Activated naive CD8-positive, alpha-beta T cell (primary cell): ENCODE results near the gene SPI1.

Experiments
- H3K27ac Mint-ChIP-seq: one replicate; pipeline ENCODE4 v1.8.0; 2021; ENCODE audit warnings: mixed read lengths
- H3K27me3 Mint-ChIP-seq: one replicate; pipeline ENCODE4 v1.8.0; 2021; ENCODE audit warnings: mixed read lengths
- H3K36me3 Mint-ChIP-seq: one replicate; pipeline ENCODE4 v1.8.0; 2021; ENCODE audit warnings: mixed read lengths
- H3K4me1 Mint-ChIP-seq: one replicate; pipeline ENCODE4 v1.8.0; 2021; ENCODE audit warnings: low read depth, mixed read lengths
- H3K4me3 Mint-ChIP-seq: one replicate; pipeline ENCODE4 v1.8.0; 2021; ENCODE audit warnings: mild to moderate bottlenecking, mixed read lengths
- H3K9me3 Mint-ChIP-seq: one replicate; pipeline ENCODE4 v1.8.0; 2021; ENCODE audit warnings: low read depth, mixed read lengths

SPI1 gene

GRCh38 chr11:47380078-47380477 lies 1.7 kb upstream of the SPI1 start:
- Mint-ChIP-seq H3K27me3 (no peaks in the 10 kb centered on the region), H3K4me3 (no peak overlapping the region), H3K9me3 (no peaks in the 10 kb centered on the region), H3K36me3 (no peaks in the 10 kb centered on the region), H3K27ac (no peak overlapping the region), H3K4me1 (peaks cover 3% of the 10 kb centered on the region)

GRCh38 chr11:47379317-47379716 lies 970 bp upstream of the SPI1 start:
- Mint-ChIP-seq H3K9me3 (no peaks in the 10 kb centered on the region), H3K4me1 (peaks cover 6% of the 10 kb centered on the region), H3K27ac (no peak overlapping the region), H3K27me3 (no peaks in the 10 kb centered on the region), H3K4me3 (no peak overlapping the region), H3K36me3 (no peaks in the 10 kb centered on the region)

- Mint-ChIP-seq H3K4me3 (no peak overlapping the region), H3K27me3 (no peaks in the 10 kb centered on the region), H3K9me3 (no peaks in the 10 kb centered on the region), H3K27ac (no peak overlapping the region), H3K4me1 (peaks cover 6% of the 10 kb centered on the region), H3K36me3 (no peaks in the 10 kb centered on the region)
These were observed 456 bp upstream of the SPI1 start for GRCh38 chr11:47378836-47379170.

- no peak overlapping the region for H3K4me3 Mint-ChIP-seq
- H3K9me3 Mint-ChIP-seq = no peaks in the 10 kb centered on the region
- no peaks in the 10 kb centered on the region for H3K27me3 Mint-ChIP-seq
- peaks cover 6% of the 10 kb centered on the region for H3K4me1 Mint-ChIP-seq
- no peak overlapping the region for H3K27ac Mint-ChIP-seq
- H3K36me3 Mint-ChIP-seq = no peaks in the 10 kb centered on the region
These were observed 757 bp downstream of the SPI1 start for GRCh38 chr11:47377571-47378009.

- Mint-ChIP-seq H3K27ac (no peak overlapping the region), H3K9me3 (no peaks in the 10 kb centered on the region), H3K27me3 (no peaks in the 10 kb centered on the region), H3K4me3 (no peak overlapping the region), H3K36me3 (no peaks in the 10 kb centered on the region), H3K4me1 (peaks cover 5% of the 10 kb centered on the region)
These were observed 1.6 kb downstream of the SPI1 start for GRCh38 chr11:47376525-47377371.

GRCh38 chr11:47376107-47376524 lies 2.2 kb downstream of the SPI1 start:
- Mint-ChIP-seq H3K4me3 (no peak overlapping the region), H3K27me3 (no peaks in the 10 kb centered on the region)

GRCh38 chr11:47375546-47376085 lies 2.7 kb downstream of the SPI1 start:
- no peak overlapping the region for H3K4me3 Mint-ChIP-seq
- no peaks in the 10 kb centered on the region for H3K9me3 Mint-ChIP-seq
- peaks cover 5% of the 10 kb centered on the region for H3K4me1 Mint-ChIP-seq
- H3K27ac Mint-ChIP-seq = no peak overlapping the region
- no peaks in the 10 kb centered on the region for H3K36me3 Mint-ChIP-seq
- no peaks in the 10 kb centered on the region for H3K27me3 Mint-ChIP-seq

More at GRCh38 chr11:47376107-47376524, 2.2 kb downstream of the SPI1 start:
- H3K36me3 Mint-ChIP-seq = no peaks in the 10 kb centered on the region
- H3K4me1 Mint-ChIP-seq = peaks cover 5% of the 10 kb centered on the region
- no peaks in the 10 kb centered on the region for H3K9me3 Mint-ChIP-seq
- H3K27ac Mint-ChIP-seq = no peak overlapping the region

GRCh38 chr11:47375020-47375419 lies 3.3 kb downstream of the SPI1 start:
- Mint-ChIP-seq H3K36me3 (no peaks in the 10 kb centered on the region), H3K27me3 (no peaks in the 10 kb centered on the region), H3K4me1 (peaks cover 5% of the 10 kb centered on the region), H3K9me3 (no peaks in the 10 kb centered on the region), H3K4me3 (no peak overlapping the region), H3K27ac (no peak overlapping the region)

GRCh38 chr11:47374720-47375019 lies 3.7 kb downstream of the SPI1 start:
- H3K9me3 Mint-ChIP-seq = no peaks in the 10 kb centered on the region
- no peak overlapping the region for H3K4me3 Mint-ChIP-seq
- peaks cover 8% of the 10 kb centered on the region for H3K4me1 Mint-ChIP-seq
- H3K36me3 Mint-ChIP-seq = no peaks in the 10 kb centered on the region
- no peaks in the 10 kb centered on the region for H3K27me3 Mint-ChIP-seq
- peak overlapping the region; percentile 64 for H3K27ac Mint-ChIP-seq

GRCh38 chr11:47373876-47374719 lies 4.2 kb downstream of the SPI1 start:
- no peaks in the 10 kb centered on the region for H3K36me3 Mint-ChIP-seq
- peaks cover 13% of the 10 kb centered on the region for H3K4me1 Mint-ChIP-seq
- no peak overlapping the region for H3K4me3 Mint-ChIP-seq
- H3K27me3 Mint-ChIP-seq = no peaks in the 10 kb centered on the region
- H3K27ac Mint-ChIP-seq = peak overlapping the region; percentile 64
- H3K9me3 Mint-ChIP-seq = no peaks in the 10 kb centered on the region

GRCh38 chr11:47372422-47372821 lies 5.9 kb downstream of the SPI1 start:
- H3K4me3 Mint-ChIP-seq = no peak overlapping the region
- H3K36me3 Mint-ChIP-seq = no peaks in the 10 kb centered on the region
- H3K27ac Mint-ChIP-seq = no peak overlapping the region
- H3K9me3 Mint-ChIP-seq = no peaks in the 10 kb centered on the region
- no peaks in the 10 kb centered on the region for H3K27me3 Mint-ChIP-seq
- H3K4me1 Mint-ChIP-seq = peaks cover 14% of the 10 kb centered on the region

- no peaks in the 10 kb centered on the region for H3K9me3 Mint-ChIP-seq
- no peak overlapping the region for H3K4me3 Mint-ChIP-seq
- H3K27ac Mint-ChIP-seq = peak overlapping the region; percentile 18
- H3K36me3 Mint-ChIP-seq = no peaks in the 10 kb centered on the region
- peaks cover 14% of the 10 kb centered on the region for H3K4me1 Mint-ChIP-seq
- H3K27me3 Mint-ChIP-seq = no peaks in the 10 kb centered on the region
These were observed 8.7 kb downstream of the SPI1 start for GRCh38 chr11:47369676-47370075.

GRCh38 chr11:47366020-47366490 lies 12.3 kb downstream of the SPI1 start:
- H3K27me3 Mint-ChIP-seq = no peaks in the 10 kb centered on the region
- peaks cover 11% of the 10 kb centered on the region for H3K4me1 Mint-ChIP-seq
- no peaks in the 10 kb centered on the region for H3K36me3 Mint-ChIP-seq

GRCh38 chr11:47361419-47361818 lies 16.9 kb downstream of the SPI1 start:
- Mint-ChIP-seq H3K36me3 (no peaks in the 10 kb centered on the region), H3K4me1 (peaks cover 10% of the 10 kb centered on the region), H3K27ac (no peak overlapping the region), H3K27me3 (no peaks in the 10 kb centered on the region), H3K9me3 (no peaks in the 10 kb centered on the region), H3K4me3 (no peak overlapping the region)

More at GRCh38 chr11:47366020-47366490, 12.3 kb downstream of the SPI1 start:
- no peaks in the 10 kb centered on the region for H3K9me3 Mint-ChIP-seq
- no peak overlapping the region for H3K27ac Mint-ChIP-seq
- no peak overlapping the region for H3K4me3 Mint-ChIP-seq

- no peak overlapping the region for H3K4me3 Mint-ChIP-seq
- no peaks in the 10 kb centered on the region for H3K27me3 Mint-ChIP-seq
- H3K27ac Mint-ChIP-seq = no peak overlapping the region
- no peaks in the 10 kb centered on the region for H3K36me3 Mint-ChIP-seq
- H3K9me3 Mint-ChIP-seq = no peaks in the 10 kb centered on the region
- H3K4me1 Mint-ChIP-seq = peaks cover 10% of the 10 kb centered on the region
These were observed 18.0 kb downstream of the SPI1 start for GRCh38 chr11:47360341-47360740.
